Stomach smooth muscle (tissue), 2 donors: ENCODE measurements around the gene EML1.

Source experiments
- H3K27ac ChIP-seq: one replicate; pipeline ENCODE4 v1.7.0; 2013; ENCODE audit warnings: mild to moderate bottlenecking, low read length, inconsistent platforms
- H3K27me3 ChIP-seq, 2 donors: one replicate each; pipeline ENCODE4 v1.7.0; 2013; ENCODE audit warnings: low read length in 2 of 2; ENCODE audit not compliant: insufficient read depth in 2 of 2, control insufficient read depth in 1 of 2
- H3K36me3 ChIP-seq, 2 donors: one replicate each; pipeline ENCODE4 v1.7.0; 2013; ENCODE audit warnings: low read length in 2 of 2; ENCODE audit not compliant: control insufficient read depth in 2 of 2, insufficient read depth in 2 of 2
- H3K4me1 ChIP-seq: one replicate; pipeline ENCODE4 v1.7.0; 2013; ENCODE audit warnings: low read length; ENCODE audit not compliant: control insufficient read depth, insufficient read depth
- H3K4me3 ChIP-seq, 2 donors: one replicate each; pipeline ENCODE4 v1.7.0; 2013; ENCODE audit warnings: low read length in 2 of 2
- H3K9ac ChIP-seq, 2 donors: one replicate each; pipeline ENCODE4 v1.7.0; 2013; ENCODE audit warnings: low read length in 2 of 2, mild to moderate bottlenecking in 1 of 2
- H3K9me3 ChIP-seq, 2 donors: one replicate each; pipeline ENCODE4 v1.7.0; 2013; ENCODE audit warnings: low read length in 2 of 2; ENCODE audit not compliant: control insufficient read depth in 2 of 2
- donor health status: healthy.
- donor health status: Pancreatic carcinoma.

Gene EML1

GRCh38 chr14:99769123-99769522 is 24.1 kb upstream of the EML1 start:
- H3K4me1 ChIP-seq = peaks cover 56% of the 10 kb centered on the region

GRCh38 chr14:99769799-99770198 is 23.4 kb upstream of the EML1 start:
- peaks cover 59% of the 10 kb centered on the region for H3K4me1 ChIP-seq
- H3K4me3 ChIP-seq = no peak overlapping the region
- no peaks in the 10 kb centered on the region for H3K9me3 ChIP-seq
- no peak overlapping the region for H3K9ac ChIP-seq
- peak overlapping the region; percentile 88 for H3K27ac ChIP-seq
- no peaks in the 10 kb centered on the region for H3K36me3 ChIP-seq
- H3K27me3 ChIP-seq = no peaks in the 10 kb centered on the region

More at GRCh38 chr14:99769123-99769522, 24.1 kb upstream of the EML1 start:
- Histone ChIP-seq H3K36me3 (peaks cover 0 to 2% of the 10 kb centered on the region in 2 donors), H3K4me3 (no peak overlapping the region), H3K9me3 (no peaks in the 10 kb centered on the region), H3K27ac (peak overlapping the region; percentile 88), H3K27me3 (no peaks in the 10 kb centered on the region), H3K9ac (no peak overlapping the region)

GRCh38 chr14:99772371-99773283 is 20.6 kb upstream of the EML1 start:
- Histone ChIP-seq H3K27ac (peak overlapping the region; percentile 95), H3K27me3 (no peaks in the 10 kb centered on the region), H3K9ac (peak overlapping the region in 1 of 2 donors; percentile 36)

GRCh38 chr14:99773521-99774497 is 19.4 kb upstream of the EML1 start:
- peaks cover 0 to 3% of the 10 kb centered on the region in 2 donors for H3K9me3 ChIP-seq
- peak overlapping the region; percentile 0 to 52 for H3K4me3 ChIP-seq
- peak overlapping the region; percentile 13 to 55 for H3K9ac ChIP-seq
- H3K36me3 ChIP-seq = no peaks in the 10 kb centered on the region
- no peaks in the 10 kb centered on the region for H3K27me3 ChIP-seq
- H3K27ac ChIP-seq = peak overlapping the region; percentile 95
- H3K4me1 ChIP-seq = peaks cover 48% of the 10 kb centered on the region

More at GRCh38 chr14:99772371-99773283, 20.6 kb upstream of the EML1 start:
- Histone ChIP-seq H3K36me3 (no peaks in the 10 kb centered on the region), H3K4me3 (peak overlapping the region in 1 of 2 donors; percentile 22), H3K4me1 (peaks cover 60% of the 10 kb centered on the region), H3K9me3 (no peaks in the 10 kb centered on the region)

- no peaks in the 10 kb centered on the region for H3K27me3 ChIP-seq
- H3K4me3 ChIP-seq = peak overlapping the region; percentile 4 to 55
- H3K9me3 ChIP-seq = peaks cover 0 to 3% of the 10 kb centered on the region in 2 donors
- H3K4me1 ChIP-seq = peaks cover 41% of the 10 kb centered on the region
- peak overlapping the region; percentile 55 to 68 for H3K9ac ChIP-seq
- H3K27ac ChIP-seq = peak overlapping the region; percentile 95
- H3K36me3 ChIP-seq = no peaks in the 10 kb centered on the region
Measured at GRCh38 chr14:99774556-99775307, 18.5 kb upstream of the EML1 start.

- H3K9me3 ChIP-seq = peaks cover 0 to 3% of the 10 kb centered on the region in 2 donors
- H3K27me3 ChIP-seq = no peaks in the 10 kb centered on the region
- no peaks in the 10 kb centered on the region for H3K36me3 ChIP-seq
- H3K27ac ChIP-seq = peak overlapping the region; percentile 95
- H3K4me1 ChIP-seq = peaks cover 38% of the 10 kb centered on the region
- peak overlapping the region; percentile 4 to 55 for H3K4me3 ChIP-seq
- H3K9ac ChIP-seq = peak overlapping the region; percentile 55 to 68
Measured at GRCh38 chr14:99775351-99775750, 17.9 kb upstream of the EML1 start.

GRCh38 chr14:99777951-99778350 is 15.3 kb upstream of the EML1 start:
- no peak overlapping the region for H3K27ac ChIP-seq
- H3K27me3 ChIP-seq = no peaks in the 10 kb centered on the region
- H3K4me1 ChIP-seq = peaks cover 34% of the 10 kb centered on the region
- H3K9me3 ChIP-seq = peaks cover 0 to 3% of the 10 kb centered on the region in 2 donors
- no peak overlapping the region for H3K9ac ChIP-seq
- no peak overlapping the region for H3K4me3 ChIP-seq
- H3K36me3 ChIP-seq = no peaks in the 10 kb centered on the region

- Histone ChIP-seq H3K4me3 (no peak overlapping the region), H3K9me3 (peaks cover 0 to 3% of the 10 kb centered on the region in 2 donors), H3K4me1 (peaks cover 20% of the 10 kb centered on the region), H3K9ac (no peak overlapping the region), H3K36me3 (no peaks in the 10 kb centered on the region), H3K27me3 (no peaks in the 10 kb centered on the region), H3K27ac (no peak overlapping the region)
Measured at GRCh38 chr14:99779751-99780150, 13.5 kb upstream of the EML1 start.

- H3K27me3 ChIP-seq = no peaks in the 10 kb centered on the region
- H3K9ac ChIP-seq = no peak overlapping the region
- H3K9me3 ChIP-seq = peaks cover 0 to 3% of the 10 kb centered on the region in 2 donors
- H3K4me1 ChIP-seq = peaks cover 20% of the 10 kb centered on the region
- no peaks in the 10 kb centered on the region for H3K36me3 ChIP-seq
- H3K27ac ChIP-seq = no peak overlapping the region
- no peak overlapping the region for H3K4me3 ChIP-seq
Measured at GRCh38 chr14:99780690-99781089, 12.5 kb upstream of the EML1 start.

GRCh38 chr14:99781091-99781490 is 12.1 kb upstream of the EML1 start:
- Histone ChIP-seq H3K27ac (no peak overlapping the region), H3K9ac (no peak overlapping the region)

More at GRCh38 chr14:99781091-99781490, 12.1 kb upstream of the EML1 start:
- Histone ChIP-seq H3K27me3 (no peaks in the 10 kb centered on the region), H3K9me3 (peaks cover 0 to 3% of the 10 kb centered on the region in 2 donors), H3K4me1 (peaks cover 24% of the 10 kb centered on the region), H3K36me3 (no peaks in the 10 kb centered on the region), H3K4me3 (no peak overlapping the region)
